ENCODE results near the gene TBL1X.
A peak's percentile ranks its signal among the peaks of the same experiment; 100 is the strongest.
"Not testable (repeated sequence)": the region's sequence is repeated elsewhere in the genome, so short reads cannot be mapped to it uniquely, and the experiment has no call there.

Gene TBL1X
- 45.5 to 66.2 (median 54.3) reads per million in 3 experiments for total RNA-seq

- DNase-seq: peak; percentile 42
Observed at GRCh38 chrX:9464435-9465371, at the start of gene TBL1X. TSS of gene TBL1X (plus strand) at chrX:9465058. CDS start at chrX:9653587, 188,529 bp downstream.

- no peak for DNase-seq
Observed at GRCh38 chrX:9416562-9417348, 48.1 kb upstream of the TBL1X start.

- DNase-seq: no peak
Observed at GRCh38 chrX:9418262-9418661, 46.6 kb upstream of the TBL1X start.

GRCh38 chrX:9420275-9421265, 44.3 kb upstream of the TBL1X start:
- no peak for DNase-seq

- no peak for DNase-seq
Observed at GRCh38 chrX:9429767-9430166, 35.1 kb upstream of the TBL1X start.

GRCh38 chrX:9430346-9430921, 34.4 kb upstream of the TBL1X start:
- no peak for DNase-seq

- no peak for DNase-seq
Observed at GRCh38 chrX:9431281-9431680, 33.6 kb upstream of the TBL1X start.

GRCh38 chrX:9433596-9433995, 31.3 kb upstream of the TBL1X start:
- no peak for DNase-seq

GRCh38 chrX:9434051-9434550, 30.8 kb upstream of the TBL1X start:
- DNase-seq: no peak

- DNase-seq: not testable (repeated sequence)
Observed at GRCh38 chrX:9435086-9435485, 29.8 kb upstream of the TBL1X start.

GRCh38 chrX:9436812-9437211, 28.0 kb upstream of the TBL1X start:
- no peak for DNase-seq

- no peak for DNase-seq
Observed at GRCh38 chrX:9438933-9439494, 25.8 kb upstream of the TBL1X start.

- no peak for DNase-seq
Observed at GRCh38 chrX:9440116-9440844, 24.6 kb upstream of the TBL1X start.

GRCh38 chrX:9442056-9442455, 22.8 kb upstream of the TBL1X start:
- DNase-seq: no peak

- DNase-seq: no peak
Observed at GRCh38 chrX:9443327-9443726, 21.5 kb upstream of the TBL1X start.

- no peak for DNase-seq
Observed at GRCh38 chrX:9447906-9448305, 17.0 kb upstream of the TBL1X start.

- DNase-seq: peak; percentile 81
Observed at GRCh38 chrX:9456250-9457074, 8.4 kb upstream of the TBL1X start.

GRCh38 chrX:9458034-9458433, 6.8 kb upstream of the TBL1X start:
- not testable (repeated sequence) for DNase-seq

- no peak for DNase-seq
Observed at GRCh38 chrX:9458516-9459078, 6.3 kb upstream of the TBL1X start.
